ENCODE measurements around the gene NRCAM. TPM values are rescaled to one million over a fixed set of nuclear protein-coding genes. Genes with fewer than 3 reads are reported as not detected.

The NRCAM gene
- total and polyA plus RNA-seq, 2 donors (not counting 1 experiment from before 2014, with no cell fraction given), result 0.75 to 4.6 TPM

DNA sequence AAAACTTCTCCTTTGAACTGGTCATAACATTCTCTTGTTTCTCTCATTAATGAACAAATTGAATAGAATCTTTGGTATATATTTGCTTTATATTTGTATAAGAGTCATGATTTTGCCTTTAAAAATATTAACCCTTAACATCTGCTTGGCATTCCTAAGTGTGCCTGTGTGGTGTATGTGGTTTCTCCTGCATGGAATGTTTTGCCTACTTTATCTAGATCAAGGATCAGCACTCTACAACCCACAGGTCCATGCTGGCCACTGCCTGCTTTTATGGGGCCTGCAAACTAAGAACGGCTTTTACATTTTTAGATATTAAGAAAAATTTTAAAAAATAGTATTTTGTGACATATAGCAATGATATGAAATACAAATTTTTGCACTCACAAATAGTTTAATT lies 321.8 kb downstream of the NRCAM start:
- Histone ChIP-seq H3K4me1 (ENCODE audit: control insufficient read depth in 2 of 2, insufficient read depth in 2 of 2, low read length in 2 of 2) (peaks cover 29 to 32% of the 10 kb centered on the region in 2 donors), H3K9ac (ENCODE audit: low read length) (no peak overlapping the region), H3K27ac (ENCODE audit: low read length in 2 of 2) (peak overlapping the region in 1 of 2 donors; percentile 18), H4K20me1 (ENCODE audit: control insufficient read depth, insufficient read depth, low read length, poor library complexity, severe bottlenecking) (no peaks in the 10 kb centered on the region), H3K27me3 (replicated peaks in 1 of 4; ENCODE audit: control extremely low read depth in 1 of 4, control insufficient read depth in 3 of 4, insufficient read depth in 4 of 4, low read length in 3 of 4) (no peaks in the 10 kb centered on the region), H3K4me3 (ENCODE audit: control extremely low read depth in 1 of 5, extremely low read depth in 1 of 5, insufficient read depth in 1 of 5, low read depth in 2 of 5, low read length in 4 of 5) (no peak overlapping the region), H3K4me2 (replicated peaks; ENCODE audit: low read depth, low read length, poor library complexity, severe bottlenecking) (peak overlapping the region; percentile 54), H3K36me3 (replicated peaks in 1 of 2; ENCODE audit: control extremely low read depth in 1 of 2, control insufficient read depth in 1 of 2, extremely low read depth in 1 of 2, insufficient read depth in 2 of 2, low read length in 1 of 2) (no peaks in the 10 kb centered on the region), H3K79me2 (ENCODE audit: control insufficient read depth, insufficient read depth, low read length) (no peaks in the 10 kb centered on the region), H2AFZ (ENCODE audit: insufficient read depth, low read depth, low read length, poor library complexity, severe bottlenecking) (no peak overlapping the region), H3K9me3 (ENCODE audit: control extremely low read depth in 1 of 3, control insufficient read depth in 2 of 3, insufficient read depth in 1 of 3, low read length in 2 of 3) (no peaks in the 10 kb centered on the region)
- intact Hi-C loops (cut with micrococcal nuclease), result no loop called here
- Mint-ChIP-seq H3K4me3 (no peak overlapping the region), H3K27ac (no peak overlapping the region), H3K27me3 (no peaks in the 10 kb centered on the region), H3K4me1 (peaks cover 24% of the 10 kb centered on the region), H3K9me3 (ENCODE audit: insufficient read depth) (no peaks in the 10 kb centered on the region)
- no peak for DNase-seq
- WGBS (ENCODE audit: insufficient coverage), result no CpG with 5 or more reads among the region's 1 CpG
- ChIA-PET POLR2A (no interaction called here), CTCF (interaction anchor here (1.3 kb wide), 1 partner anchor 28 kb away, joined by 3 read pairs; no protein-coding TSS in a partner anchor)
- TF ChIP-seq, protein P1, sequence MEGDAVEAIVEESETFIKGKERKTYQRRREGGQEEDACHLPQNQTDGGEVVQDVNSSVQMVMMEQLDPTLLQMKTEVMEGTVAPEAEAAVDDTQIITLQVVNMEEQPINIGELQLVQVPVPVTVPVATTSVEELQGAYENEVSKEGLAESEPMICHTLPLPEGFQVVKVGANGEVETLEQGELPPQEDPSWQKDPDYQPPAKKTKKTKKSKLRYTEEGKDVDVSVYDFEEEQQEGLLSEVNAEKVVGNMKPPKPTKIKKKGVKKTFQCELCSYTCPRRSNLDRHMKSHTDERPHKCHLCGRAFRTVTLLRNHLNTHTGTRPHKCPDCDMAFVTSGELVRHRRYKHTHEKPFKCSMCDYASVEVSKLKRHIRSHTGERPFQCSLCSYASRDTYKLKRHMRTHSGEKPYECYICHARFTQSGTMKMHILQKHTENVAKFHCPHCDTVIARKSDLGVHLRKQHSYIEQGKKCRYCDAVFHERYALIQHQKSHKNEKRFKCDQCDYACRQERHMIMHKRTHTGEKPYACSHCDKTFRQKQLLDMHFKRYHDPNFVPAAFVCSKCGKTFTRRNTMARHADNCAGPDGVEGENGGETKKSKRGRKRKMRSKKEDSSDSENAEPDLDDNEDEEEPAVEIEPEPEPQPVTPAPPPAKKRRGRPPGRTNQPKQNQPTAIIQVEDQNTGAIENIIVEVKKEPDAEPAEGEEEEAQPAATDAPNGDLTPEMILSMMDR (IDR thresholded peaks at IDR 0.05), result no peak
- no peak for TF ChIP-seq EZH2 (IDR thresholded peaks at IDR 0.05; ENCODE audit: borderline replicate concordance, insufficient read depth, low read depth, low read length, poor library complexity, severe bottlenecking)
- ATAC-seq (ENCODE audit: low read depth), result no peak

DNA sequence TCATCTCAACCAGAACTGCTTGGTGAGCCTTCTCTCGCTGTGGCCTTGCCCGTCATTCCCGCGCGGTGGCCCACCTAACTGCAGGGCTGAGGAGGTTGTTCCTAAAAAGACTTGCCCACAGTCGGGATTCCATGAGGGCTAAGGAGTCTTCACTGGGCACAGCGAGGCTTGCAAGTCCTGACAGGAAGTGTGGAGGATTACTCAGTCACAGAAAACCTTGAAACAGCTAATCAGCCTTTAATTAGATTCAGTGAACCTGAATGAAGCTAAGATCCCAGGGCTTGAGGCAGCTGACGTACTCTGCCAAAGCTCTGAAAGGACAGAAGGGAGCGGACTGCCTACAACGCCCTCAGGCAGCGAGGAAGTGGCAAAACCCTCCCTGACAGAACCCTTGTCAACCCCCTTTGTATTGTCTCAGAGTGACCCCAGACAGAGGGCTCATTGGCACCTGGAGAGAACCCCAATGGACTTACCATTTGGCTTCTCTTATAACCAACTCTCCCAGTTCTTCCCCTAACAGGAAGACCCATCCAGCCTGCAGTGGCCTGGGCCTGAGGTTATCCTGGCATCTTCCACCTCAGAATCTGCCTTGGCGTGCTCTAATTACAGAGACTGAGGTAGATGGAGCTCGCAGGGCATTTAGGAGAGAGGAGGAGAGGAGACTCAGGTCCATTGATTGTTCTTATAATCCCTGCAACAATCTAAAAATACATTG lies 323.5 kb downstream of the NRCAM start:
- intact Hi-C loops (cut with micrococcal nuclease), result no loop called here
- no peak overlapping the region for H3K9ac ChIP-seq (ENCODE audit: low read length)
- H3K27me3 ChIP-seq (replicated peaks in 1 of 4; ENCODE audit: control extremely low read depth in 1 of 4, control insufficient read depth in 3 of 4, insufficient read depth in 4 of 4, low read length in 3 of 4), result no peaks in the 10 kb centered on the region
- ChIA-PET CTCF (interaction anchor here (1.0 to 1.2 kb wide), 2 partner anchors 10 to 13 kb away, joined by 4 read pairs; no protein-coding TSS in a partner anchor), POLR2A (no interaction called here)
- TF ChIP-seq, protein P1 (IDR thresholded peaks at IDR 0.05), result no peak
- no peak for TF ChIP-seq EZH2 (IDR thresholded peaks at IDR 0.05; ENCODE audit: borderline replicate concordance, insufficient read depth, low read depth, low read length, poor library complexity, severe bottlenecking)
- ATAC-seq (ENCODE audit: low read depth) (no peak), DNase-seq (no peak)
- Mint-ChIP-seq H3K27ac (no peak overlapping the region), H3K9me3 (ENCODE audit: insufficient read depth) (no peaks in the 10 kb centered on the region), H3K27me3 (no peaks in the 10 kb centered on the region), H3K4me1 (peaks cover 24% of the 10 kb centered on the region), H3K4me3 (no peak overlapping the region)
- no peaks in the 10 kb centered on the region for H4K20me1 ChIP-seq (ENCODE audit: control insufficient read depth, insufficient read depth, low read length, poor library complexity, severe bottlenecking)
- H2AFZ ChIP-seq (ENCODE audit: insufficient read depth, low read depth, low read length, poor library complexity, severe bottlenecking), result no peak overlapping the region
- H3K79me2 ChIP-seq (ENCODE audit: control insufficient read depth, insufficient read depth, low read length), result no peaks in the 10 kb centered on the region
- 96% methylated on average over 9 of the region's 13 CpGs for WGBS (ENCODE audit: insufficient coverage)
- no peaks in the 10 kb centered on the region for H3K36me3 ChIP-seq (replicated peaks in 1 of 2; ENCODE audit: control extremely low read depth in 1 of 2, control insufficient read depth in 1 of 2, extremely low read depth in 1 of 2, insufficient read depth in 2 of 2, low read length in 1 of 2)
- H3K4me2 ChIP-seq (replicated peaks; ENCODE audit: low read depth, low read length, poor library complexity, severe bottlenecking), result no peak overlapping the region
- no peak overlapping the region for H3K4me3 ChIP-seq (ENCODE audit: control extremely low read depth in 1 of 5, extremely low read depth in 1 of 5, insufficient read depth in 1 of 5, low read depth in 2 of 5, low read length in 4 of 5)
- H3K27ac ChIP-seq (ENCODE audit: low read length in 2 of 2), result no peak overlapping the region
- peaks cover 29 to 32% of the 10 kb centered on the region in 2 donors for H3K4me1 ChIP-seq (ENCODE audit: control insufficient read depth in 2 of 2, insufficient read depth in 2 of 2, low read length in 2 of 2)
- no peaks in the 10 kb centered on the region for H3K9me3 ChIP-seq (ENCODE audit: control extremely low read depth in 1 of 3, control insufficient read depth in 2 of 3, insufficient read depth in 1 of 3, low read length in 2 of 3)

Measured in B cell (primary cell).